Measurements from ENCODE around the gene HLA-DPA1.

DNA sequence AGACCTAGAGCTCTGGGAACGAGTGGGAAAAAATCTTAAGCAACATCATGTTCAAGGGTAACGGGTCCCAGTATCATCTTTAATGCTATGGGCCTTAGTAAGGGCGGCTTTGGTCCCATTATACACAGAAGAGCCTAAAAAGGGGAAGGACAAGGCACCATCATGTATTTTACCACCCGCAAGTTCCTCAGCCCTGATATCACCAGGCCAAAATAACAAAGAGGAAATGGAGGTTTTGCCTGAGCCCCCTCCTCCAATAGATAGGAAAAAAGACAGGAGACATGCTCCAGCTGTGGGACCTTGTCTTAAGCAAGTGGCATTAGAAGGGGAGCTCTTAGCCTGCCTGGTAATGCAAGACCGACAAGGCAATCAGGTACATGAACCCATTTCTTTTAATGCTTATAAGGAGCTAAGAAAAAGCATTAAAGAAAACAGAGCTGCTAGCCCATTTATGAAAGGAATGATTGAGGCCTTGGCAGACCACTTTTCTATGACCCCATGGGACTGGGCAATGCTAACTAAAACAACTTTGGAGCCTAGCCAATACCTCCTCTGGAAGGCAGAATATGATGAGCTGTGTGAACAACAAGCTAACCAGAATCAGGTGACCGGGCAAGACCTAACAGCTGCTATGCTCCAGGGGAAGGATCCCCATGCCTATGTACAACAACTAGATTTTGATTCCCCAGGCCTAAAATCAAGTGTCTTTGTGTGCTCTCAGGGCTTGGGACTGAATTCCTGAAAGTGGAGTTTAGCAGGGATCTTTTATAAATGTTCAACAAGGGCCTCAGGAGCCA lies 23.2 kb downstream of the HLA-DPA1 start:
- TF ChIP-seq, protein P1, sequence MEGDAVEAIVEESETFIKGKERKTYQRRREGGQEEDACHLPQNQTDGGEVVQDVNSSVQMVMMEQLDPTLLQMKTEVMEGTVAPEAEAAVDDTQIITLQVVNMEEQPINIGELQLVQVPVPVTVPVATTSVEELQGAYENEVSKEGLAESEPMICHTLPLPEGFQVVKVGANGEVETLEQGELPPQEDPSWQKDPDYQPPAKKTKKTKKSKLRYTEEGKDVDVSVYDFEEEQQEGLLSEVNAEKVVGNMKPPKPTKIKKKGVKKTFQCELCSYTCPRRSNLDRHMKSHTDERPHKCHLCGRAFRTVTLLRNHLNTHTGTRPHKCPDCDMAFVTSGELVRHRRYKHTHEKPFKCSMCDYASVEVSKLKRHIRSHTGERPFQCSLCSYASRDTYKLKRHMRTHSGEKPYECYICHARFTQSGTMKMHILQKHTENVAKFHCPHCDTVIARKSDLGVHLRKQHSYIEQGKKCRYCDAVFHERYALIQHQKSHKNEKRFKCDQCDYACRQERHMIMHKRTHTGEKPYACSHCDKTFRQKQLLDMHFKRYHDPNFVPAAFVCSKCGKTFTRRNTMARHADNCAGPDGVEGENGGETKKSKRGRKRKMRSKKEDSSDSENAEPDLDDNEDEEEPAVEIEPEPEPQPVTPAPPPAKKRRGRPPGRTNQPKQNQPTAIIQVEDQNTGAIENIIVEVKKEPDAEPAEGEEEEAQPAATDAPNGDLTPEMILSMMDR (IDR thresholded peaks at IDR 0.05) = no peak
- TF ChIP-seq POLR2A (IDR thresholded peaks at IDR 0.05) = no peak
- TF ChIP-seq POLR2AphosphoS5 (IDR thresholded peaks at IDR 0.05; ENCODE audit: insufficient read depth in 1 of 2, low read depth in 1 of 2) = no peak
